Measurements from ENCODE around the gene C2orf80. TPM values are rescaled to one million over a fixed set of nuclear protein-coding genes. Genes with fewer than 3 reads are reported as not detected.

C2orf80 gene
- not detected in 2 replicates for total RNA-seq

DNA sequence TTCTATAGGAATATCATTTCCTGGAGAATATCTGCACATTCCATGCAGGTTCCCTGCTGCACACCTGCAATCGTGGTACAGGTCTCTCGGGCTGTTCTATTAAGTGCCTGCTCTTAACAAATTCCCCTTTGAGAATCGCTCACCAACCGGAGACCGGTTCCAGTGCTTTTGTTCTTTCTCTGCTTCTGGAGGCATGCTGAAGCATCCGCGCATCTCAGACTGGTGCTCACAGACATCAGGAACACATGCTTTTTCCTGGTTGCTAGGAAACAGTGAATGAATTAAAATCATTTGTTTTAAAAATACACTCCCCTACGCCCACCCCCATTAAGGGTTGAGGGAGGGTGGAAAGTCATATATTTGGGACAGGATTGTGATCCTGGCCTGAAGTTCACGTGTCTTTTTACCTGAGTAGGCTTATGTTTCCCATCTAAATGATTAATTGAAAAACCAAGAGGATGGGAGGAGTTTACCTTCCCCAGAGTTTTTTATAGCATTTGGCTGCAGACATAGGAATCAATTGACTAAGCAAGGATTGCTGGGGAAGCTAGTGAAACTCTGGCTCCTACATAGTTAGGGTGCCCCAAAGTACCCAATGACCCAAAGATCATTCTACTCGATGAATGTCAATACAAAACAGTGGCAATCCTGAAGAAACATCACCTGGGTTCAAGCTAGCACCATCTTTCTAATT, at the start of gene C2orf80:
C2orf80 (minus strand) TSS at position 221 of the 694 bp plus-strand sequence. CDS start 3,044 bp downstream, outside the sequence.

DNA sequence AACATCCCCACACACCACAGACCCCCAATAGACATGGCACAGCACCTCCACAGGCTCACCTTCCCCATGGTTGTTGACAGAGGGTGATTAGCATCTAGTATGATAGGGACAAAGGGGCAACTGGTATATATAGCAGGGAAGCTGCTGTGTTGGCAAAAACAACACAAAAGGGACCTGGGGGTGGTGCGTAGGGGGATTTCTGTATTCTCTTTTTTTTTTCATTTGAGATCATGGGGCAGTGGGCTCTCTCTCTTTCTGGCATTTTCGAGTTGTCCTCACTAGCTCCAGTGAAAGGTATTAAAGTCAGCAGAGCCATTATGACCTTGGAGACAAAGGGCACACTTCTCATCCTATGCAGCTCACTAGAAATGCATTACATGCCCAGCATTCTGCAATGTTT, 26.3 kb downstream of the C2orf80 start, which contains the start of gene CRYGA:
CRYGA (minus strand) TSS at position 101 of the 400 bp plus-strand sequence; CDS start at position 68, 33 bp downstream.

DNA sequence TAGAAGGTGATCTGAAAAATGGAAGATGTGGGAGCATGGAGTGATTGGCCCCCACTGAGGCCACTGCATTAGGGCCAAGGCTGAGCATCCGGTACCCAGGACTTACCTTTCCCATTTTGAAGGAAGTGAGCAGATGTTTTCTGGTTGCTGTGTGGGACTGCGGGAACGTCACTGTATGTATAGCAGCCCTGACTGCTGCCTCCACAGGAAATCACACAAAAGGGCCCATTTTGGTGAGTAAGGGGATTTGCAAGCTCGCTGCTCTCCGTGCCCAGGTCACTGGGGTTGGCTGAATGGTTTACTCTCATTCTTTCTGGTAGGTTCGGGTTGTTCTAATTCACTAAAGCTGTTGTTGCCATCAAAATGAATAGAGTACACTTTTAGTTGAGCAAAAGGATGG, 43.8 kb downstream of the C2orf80 start, which contains the start of gene CRYGB:
CRYGB (minus strand) TSS at position 153 of the 400 bp plus-strand sequence; CDS start at position 115, 38 bp downstream.

DNA sequence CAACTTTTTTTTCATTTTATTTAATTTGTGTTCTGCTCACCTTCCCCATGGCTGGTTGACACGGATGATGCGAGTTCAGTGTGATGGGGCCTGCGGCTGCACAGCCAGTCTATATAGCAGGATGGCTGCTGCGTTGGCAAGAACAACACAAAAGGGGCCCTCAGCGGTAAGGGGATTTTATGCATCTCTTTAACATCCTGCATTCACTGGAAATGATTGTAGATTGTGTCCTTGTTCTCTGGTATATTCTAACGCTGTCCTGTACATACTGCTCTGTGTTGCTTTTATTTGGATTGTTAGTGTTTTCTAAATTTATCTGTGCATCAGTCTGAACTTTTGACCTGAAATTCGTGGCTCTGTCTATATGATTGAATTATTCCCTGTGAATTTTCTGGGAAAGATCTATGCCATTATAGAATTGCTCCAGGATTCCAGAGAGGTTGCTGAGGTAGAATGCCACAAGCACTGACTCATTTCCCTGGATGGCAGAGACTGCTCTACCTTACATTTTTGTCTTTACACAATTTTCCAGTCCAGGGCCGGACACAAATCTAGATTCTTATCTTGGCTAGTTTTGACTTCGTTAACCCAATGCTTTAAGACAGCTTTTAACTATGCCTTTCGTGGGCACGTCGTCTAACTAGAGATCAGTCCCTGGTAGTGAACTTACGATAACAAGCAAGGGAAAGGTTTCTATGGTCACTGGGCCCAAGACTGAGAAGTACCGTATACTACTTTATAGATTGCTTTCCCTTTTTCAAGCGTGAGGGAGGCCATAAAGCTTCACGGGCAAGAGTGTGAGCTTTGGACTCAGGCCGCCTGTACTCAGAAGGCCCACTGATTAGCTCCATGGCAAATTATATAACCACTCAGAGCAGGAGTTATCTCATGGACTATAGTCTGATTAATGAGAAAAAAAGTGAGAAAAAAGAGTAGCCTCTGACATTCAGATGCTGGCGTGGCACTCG, 59.8 kb downstream of the C2orf80 start, which contains the start of gene CRYGC:
CRYGC (minus strand) TSS at position 85 of the 968 bp plus-strand sequence; CDS start at position 49, 36 bp downstream.

DNA sequence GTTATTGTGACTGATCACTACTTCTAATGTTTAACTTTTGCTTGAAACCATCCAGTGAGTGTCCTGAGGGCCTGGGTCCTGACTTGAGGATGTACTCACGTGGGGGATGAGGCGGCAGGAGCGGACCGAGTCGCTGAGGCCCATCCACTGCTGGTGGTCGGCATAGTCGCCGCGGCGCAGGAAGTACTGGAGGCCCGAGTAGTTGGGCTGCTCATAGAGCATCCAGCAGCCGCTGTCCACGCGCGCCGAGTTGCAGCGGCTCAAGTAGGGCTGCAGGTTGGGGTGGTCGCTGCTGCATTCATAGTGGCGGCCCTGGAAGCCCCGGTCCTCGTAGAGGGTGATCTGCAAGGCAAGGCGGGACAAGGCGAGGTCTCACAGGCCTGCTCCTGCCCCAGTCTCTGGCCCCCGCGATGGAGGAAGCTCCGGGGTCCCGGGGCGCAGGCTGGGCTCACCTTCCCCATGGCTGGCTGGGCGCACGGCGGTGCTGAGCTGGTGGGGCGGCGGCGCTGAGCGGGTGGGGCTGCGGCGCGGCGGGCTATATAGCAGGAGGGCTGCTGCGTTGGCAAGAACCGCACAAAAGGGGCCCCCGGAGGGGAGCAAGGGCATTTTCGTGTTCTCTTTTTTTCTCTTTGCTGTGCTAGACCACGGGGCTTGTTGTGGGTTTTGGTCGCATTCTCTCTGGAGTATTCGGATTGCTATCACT, 65.7 kb downstream of the C2orf80 start, which contains the start of gene CRYGD:
CRYGD (minus strand) TSS at position 512 of the 703 bp plus-strand sequence; CDS start at position 461, 51 bp downstream.

Other genes starting within 250 kb of the C2orf80 start
- 13.5 and 18.1 TPM in 2 replicates for gene PLEKHM3, start 164.5 kb downstream of the C2orf80 start, total RNA-seq
- gene CRYGD, start 65.5 kb downstream of the C2orf80 start, total RNA-seq = not detected in 2 replicates
- gene CRYGC, start 60.2 kb downstream of the C2orf80 start, total RNA-seq = not detected in 2 replicates
- gene CRYGB, start 43.9 kb downstream of the C2orf80 start, total RNA-seq = not detected in 2 replicates
- not detected in 2 replicates for gene CRYGA, start 26.4 kb downstream of the C2orf80 start, total RNA-seq
- gene IDH1, start 65.0 kb upstream of the C2orf80 start, total RNA-seq = 133 and 139 TPM in 2 replicates
- 34.7 and 35.1 TPM in 2 replicates for gene PIKFYVE, start 76.2 kb upstream of the C2orf80 start, total RNA-seq
- gene PTH2R, start 216.8 kb upstream of the C2orf80 start, total RNA-seq = 0.07 and 0.17 TPM in 2 replicates